ENCODE data around the gene LHFPL3.

Gene LHFPL3

GRCh38 chr7:104943502-104944343 lies 615.3 kb downstream of the LHFPL3 start:
- peak; percentile 53 for DNase-seq

DNA sequence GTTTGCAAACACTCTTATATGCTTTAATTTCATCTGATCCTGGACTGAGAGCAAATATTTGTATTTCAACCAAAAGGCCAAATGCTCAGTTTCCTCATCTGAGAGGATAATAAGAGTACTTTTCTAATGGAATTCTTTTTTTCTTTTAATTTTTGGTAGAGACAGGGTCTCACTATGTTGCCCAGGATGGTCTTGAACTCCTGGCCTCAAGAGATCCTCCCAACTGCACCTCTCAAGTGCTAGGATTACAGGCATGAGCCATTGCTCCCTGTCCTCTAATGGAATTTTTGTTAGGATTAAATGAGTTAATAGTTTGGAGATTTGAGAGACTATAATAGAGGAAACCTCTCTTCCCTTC lies 617.2 kb downstream of the LHFPL3 start:
- DNase-seq, result no peak

DNA sequence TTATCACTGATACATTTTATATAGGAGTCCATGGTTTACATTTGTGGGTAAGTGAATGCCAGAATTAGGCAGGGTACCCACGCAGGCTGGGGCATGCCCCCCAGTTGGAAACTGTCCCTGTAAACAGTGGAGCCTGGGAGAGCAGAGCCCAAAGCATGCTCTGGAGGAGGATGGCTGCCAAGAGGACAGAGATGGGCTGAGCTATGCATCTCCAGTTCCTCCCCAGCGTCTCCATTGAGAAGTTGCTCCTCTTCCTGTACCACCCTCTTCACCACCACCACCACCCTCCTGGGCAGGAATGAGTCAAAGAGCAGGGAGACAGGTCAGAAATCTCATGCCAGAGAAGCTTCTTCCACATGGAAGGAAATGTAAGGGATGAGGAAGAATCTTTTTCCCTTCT lies 617.9 kb downstream of the LHFPL3 start:
- no peak for DNase-seq

- no peak for DNase-seq
Measured at GRCh38 chr7:104950006-104950405, 621.6 kb downstream of the LHFPL3 start.

GRCh38 chr7:104950754-104951153 lies 622.4 kb downstream of the LHFPL3 start:
- no peak for DNase-seq

GRCh38 chr7:104951546-104951945 lies 623.1 kb downstream of the LHFPL3 start:
- DNase-seq, result no peak

DNA sequence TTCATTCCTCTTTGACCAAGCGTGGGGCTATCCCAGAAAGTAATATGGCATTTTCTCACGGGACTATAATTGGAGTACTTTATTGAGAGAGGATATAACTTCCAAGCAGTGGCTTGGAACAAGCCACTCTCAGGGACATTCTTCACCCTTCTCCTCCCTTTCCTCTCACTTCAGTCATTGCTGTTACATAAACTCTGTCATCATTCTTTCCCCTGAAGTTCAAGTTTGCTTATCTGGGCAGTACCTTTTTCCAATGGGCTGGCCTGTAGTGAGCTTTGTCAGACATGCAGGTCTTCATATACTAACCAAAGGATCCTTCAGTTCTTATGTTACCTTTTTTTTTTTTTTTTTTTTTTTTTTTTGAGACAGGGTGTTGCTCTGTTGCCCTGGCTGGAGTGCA lies 626.9 kb downstream of the LHFPL3 start:
- no peak for DNase-seq
